Mucosa of stomach (tissue), 1 donor: ENCODE results near the gene PBOV1.

Experiments
- H3K27me3 ChIP-seq: one replicate; pipeline ENCODE4 v1.7.0; 2013; ENCODE audit warnings: mild to moderate bottlenecking, low read length; ENCODE audit not compliant: control insufficient read depth, insufficient read depth
- H3K36me3 ChIP-seq: one replicate; pipeline ENCODE4 v1.7.0; 2013; ENCODE audit warnings: low read length; ENCODE audit not compliant: control insufficient read depth, insufficient read depth
- H3K4me1 ChIP-seq: one replicate; pipeline ENCODE4 v1.7.0; 2013; ENCODE audit warnings: mild to moderate bottlenecking, low read length; ENCODE audit not compliant: control insufficient read depth, insufficient read depth
- H3K4me3 ChIP-seq: one replicate; pipeline ENCODE4 v1.7.0; 2013; ENCODE audit warnings: low read length
- H3K9ac ChIP-seq: one replicate; pipeline ENCODE4 v1.7.0; 2013; ENCODE audit warnings: mild to moderate bottlenecking, low read length, moderate library complexity
- H3K9me3 ChIP-seq: one replicate; pipeline ENCODE4 v1.7.0; 2013; ENCODE audit warnings: mild to moderate bottlenecking, low read length, moderate library complexity; ENCODE audit not compliant: control insufficient read depth
- donor health status: Pancreatic carcinoma.

PBOV1 gene

GRCh38 chr6:138197570-138197969 lies 20.7 kb downstream of the PBOV1 start:
- Histone ChIP-seq H3K9ac (no peak overlapping the region), H3K4me3 (no peak overlapping the region), H3K9me3 (no peaks in the 10 kb centered on the region), H3K4me1 (peaks cover 5% of the 10 kb centered on the region), H3K27me3 (no peaks in the 10 kb centered on the region), H3K36me3 (no peaks in the 10 kb centered on the region)

GRCh38 chr6:138196122-138196738 lies 22.1 kb downstream of the PBOV1 start:
- H3K27me3 ChIP-seq = no peaks in the 10 kb centered on the region
- no peak overlapping the region for H3K9ac ChIP-seq
- peaks cover 7% of the 10 kb centered on the region for H3K4me1 ChIP-seq
- no peaks in the 10 kb centered on the region for H3K9me3 ChIP-seq
- H3K4me3 ChIP-seq = no peak overlapping the region
- H3K36me3 ChIP-seq = no peaks in the 10 kb centered on the region

GRCh38 chr6:138194287-138194686 lies 24.0 kb downstream of the PBOV1 start:
- H3K9me3 ChIP-seq = no peaks in the 10 kb centered on the region
- H3K9ac ChIP-seq = no peak overlapping the region
- no peaks in the 10 kb centered on the region for H3K36me3 ChIP-seq
- H3K27me3 ChIP-seq = no peaks in the 10 kb centered on the region
- peaks cover 7% of the 10 kb centered on the region for H3K4me1 ChIP-seq
- no peak overlapping the region for H3K4me3 ChIP-seq

- Histone ChIP-seq H3K36me3 (no peaks in the 10 kb centered on the region), H3K9me3 (no peaks in the 10 kb centered on the region), H3K4me3 (no peak overlapping the region), H3K9ac (no peak overlapping the region), H3K27me3 (no peaks in the 10 kb centered on the region), H3K4me1 (peaks cover 13% of the 10 kb centered on the region)
These were observed 29.9 kb downstream of the PBOV1 start for GRCh38 chr6:138188278-138188941.

- Histone ChIP-seq H3K9me3 (no peaks in the 10 kb centered on the region), H3K4me3 (no peak overlapping the region), H3K9ac (no peak overlapping the region), H3K36me3 (no peaks in the 10 kb centered on the region), H3K27me3 (no peaks in the 10 kb centered on the region), H3K4me1 (peaks cover 21% of the 10 kb centered on the region)
These were observed 31.1 kb downstream of the PBOV1 start for GRCh38 chr6:138187156-138187555.

- Histone ChIP-seq H3K9me3 (no peaks in the 10 kb centered on the region), H3K27me3 (no peaks in the 10 kb centered on the region), H3K4me3 (no peak overlapping the region), H3K4me1 (peaks cover 24% of the 10 kb centered on the region), H3K9ac (no peak overlapping the region), H3K36me3 (no peaks in the 10 kb centered on the region)
These were observed 34.1 kb downstream of the PBOV1 start for GRCh38 chr6:138184230-138184629.

GRCh38 chr6:138183790-138184134 lies 34.5 kb downstream of the PBOV1 start:
- no peaks in the 10 kb centered on the region for H3K36me3 ChIP-seq
- no peaks in the 10 kb centered on the region for H3K27me3 ChIP-seq
- no peak overlapping the region for H3K4me3 ChIP-seq
- peaks cover 24% of the 10 kb centered on the region for H3K4me1 ChIP-seq
- H3K9me3 ChIP-seq = no peaks in the 10 kb centered on the region
- H3K9ac ChIP-seq = no peak overlapping the region

GRCh38 chr6:138182939-138183789 lies 35.1 kb downstream of the PBOV1 start:
- H3K36me3 ChIP-seq = no peaks in the 10 kb centered on the region
- no peak overlapping the region for H3K9ac ChIP-seq
- H3K4me3 ChIP-seq = no peak overlapping the region
- no peaks in the 10 kb centered on the region for H3K9me3 ChIP-seq
- no peaks in the 10 kb centered on the region for H3K27me3 ChIP-seq
- peaks cover 18% of the 10 kb centered on the region for H3K4me1 ChIP-seq

- Histone ChIP-seq H3K4me3 (no peak overlapping the region), H3K4me1 (no peaks in the 10 kb centered on the region), H3K9ac (no peak overlapping the region)
These were observed 41.5 kb downstream of the PBOV1 start for GRCh38 chr6:138176652-138177232.

GRCh38 chr6:138175596-138175995 lies 42.7 kb downstream of the PBOV1 start:
- no peaks in the 10 kb centered on the region for H3K9me3 ChIP-seq
- H3K9ac ChIP-seq = no peak overlapping the region
- no peaks in the 10 kb centered on the region for H3K27me3 ChIP-seq
- H3K4me3 ChIP-seq = no peak overlapping the region
- H3K36me3 ChIP-seq = no peaks in the 10 kb centered on the region
- no peaks in the 10 kb centered on the region for H3K4me1 ChIP-seq

More at GRCh38 chr6:138176652-138177232, 41.5 kb downstream of the PBOV1 start:
- Histone ChIP-seq H3K27me3 (no peaks in the 10 kb centered on the region), H3K9me3 (no peaks in the 10 kb centered on the region), H3K36me3 (no peaks in the 10 kb centered on the region)
